Mononuclear cell (primary cell): ENCODE data around the gene MRGPRD. TPM values are rescaled to one million over a fixed set of nuclear protein-coding genes. Genes with fewer than 3 reads are reported as not detected.
"Not testable (repeated sequence)": the region's sequence is repeated elsewhere in the genome, so short reads cannot be mapped to it uniquely, and the experiment has no call there.

Experiments
- H3K27me3 ChIP-seq: 2 replicates; pipeline ENCODE4 v1.6.0; 2011; ENCODE audit warnings: low read length, control low read depth; ENCODE audit not compliant: insufficient read depth
- H3K4me1 ChIP-seq: 2 replicates; pipeline ENCODE4 v1.5.1; 2011; ENCODE audit warnings: mild to moderate bottlenecking, low read length, control low read depth; ENCODE audit not compliant: insufficient read depth
- H3K4me3 ChIP-seq: 2 replicates; pipeline ENCODE4 v1.5.1; 2011; ENCODE audit warnings: mild to moderate bottlenecking, low read length, moderate library complexity
- H3K9me3 ChIP-seq: 2 replicates; pipeline ENCODE4 v1.5.1; 2011; ENCODE audit warnings: low read depth, mild to moderate bottlenecking, control low read depth, low read length
- total RNA-seq: library from RNA; depleted of rRNA; stranded (reverse); fragments of >200 nt; gene quantifications from one replicate; pipeline ENCODE4 v1.2.3, GENCODE V29; 2012

MRGPRD gene
- total RNA-seq, 1 donor: not detected

GRCh38 chr11:69000831-69001242, 20.1 kb upstream of the MRGPRD start:
- Histone ChIP-seq H3K4me1 (no peaks in the 10 kb centered on the region), H3K27me3 (no peaks in the 10 kb centered on the region), H3K4me3 (no peak overlapping the region), H3K9me3 (no peaks in the 10 kb centered on the region)

- Histone ChIP-seq H3K4me1 (no peaks in the 10 kb centered on the region), H3K9me3 (no peaks in the 10 kb centered on the region), H3K27me3 (no peaks in the 10 kb centered on the region), H3K4me3 (no peak overlapping the region)
Measured at GRCh38 chr11:69000391-69000790, 19.6 kb upstream of the MRGPRD start.

GRCh38 chr11:68999748-69000355, 19.1 kb upstream of the MRGPRD start:
- not testable (repeated sequence) for H3K27me3 ChIP-seq, H3K9me3 ChIP-seq, H3K4me3 ChIP-seq, H3K4me1 ChIP-seq

- Histone ChIP-seq H3K4me3 (no peak overlapping the region), H3K4me1 (no peaks in the 10 kb centered on the region), H3K9me3 (no peaks in the 10 kb centered on the region), H3K27me3 (no peaks in the 10 kb centered on the region)
Measured at GRCh38 chr11:68999093-68999747, 18.4 kb upstream of the MRGPRD start.

GRCh38 chr11:68998390-68998911, 17.7 kb upstream of the MRGPRD start:
- Histone ChIP-seq H3K4me3 (no peak overlapping the region), H3K4me1 (no peaks in the 10 kb centered on the region)

GRCh38 chr11:68997995-68998348, 17.2 kb upstream of the MRGPRD start:
- Histone ChIP-seq H3K4me3 (no peak overlapping the region), H3K27me3 (no peaks in the 10 kb centered on the region), H3K9me3 (no peaks in the 10 kb centered on the region), H3K4me1 (no peaks in the 10 kb centered on the region)

More at GRCh38 chr11:68998390-68998911, 17.7 kb upstream of the MRGPRD start:
- H3K27me3 ChIP-seq: no peaks in the 10 kb centered on the region
- H3K9me3 ChIP-seq: no peaks in the 10 kb centered on the region

- Histone ChIP-seq H3K4me1 (no peaks in the 10 kb centered on the region), H3K27me3 (no peaks in the 10 kb centered on the region), H3K9me3 (no peaks in the 10 kb centered on the region), H3K4me3 (no peak overlapping the region)
Measured at GRCh38 chr11:68997124-68997994, 16.6 kb upstream of the MRGPRD start.

GRCh38 chr11:68996376-68997123, 15.8 kb upstream of the MRGPRD start:
- H3K9me3 ChIP-seq: no peaks in the 10 kb centered on the region
- H3K4me1 ChIP-seq: no peaks in the 10 kb centered on the region

GRCh38 chr11:68994894-68995285, 14.1 kb upstream of the MRGPRD start:
- no peak overlapping the region for H3K4me3 ChIP-seq
- H3K4me1 ChIP-seq: no peaks in the 10 kb centered on the region
- peaks cover 3% of the 10 kb centered on the region for H3K27me3 ChIP-seq
- H3K9me3 ChIP-seq: no peaks in the 10 kb centered on the region

More at GRCh38 chr11:68996376-68997123, 15.8 kb upstream of the MRGPRD start:
- no peak overlapping the region for H3K4me3 ChIP-seq
- H3K27me3 ChIP-seq: no peaks in the 10 kb centered on the region

- Histone ChIP-seq H3K27me3 (peaks cover 3% of the 10 kb centered on the region), H3K9me3 (no peaks in the 10 kb centered on the region), H3K4me1 (no peaks in the 10 kb centered on the region), H3K4me3 (no peak overlapping the region)
Measured at GRCh38 chr11:68994161-68994893, 13.5 kb upstream of the MRGPRD start.

- Histone ChIP-seq H3K4me1 (no peaks in the 10 kb centered on the region), H3K27me3 (peaks cover 7% of the 10 kb centered on the region), H3K4me3 (no peak overlapping the region), H3K9me3 (no peaks in the 10 kb centered on the region)
Measured at GRCh38 chr11:68993546-68993945, 12.8 kb upstream of the MRGPRD start.

- H3K9me3 ChIP-seq: no peaks in the 10 kb centered on the region
- H3K27me3 ChIP-seq: peaks cover 7% of the 10 kb centered on the region
- no peak overlapping the region for H3K4me3 ChIP-seq
- no peaks in the 10 kb centered on the region for H3K4me1 ChIP-seq
Measured at GRCh38 chr11:68992743-68993255, 12.0 kb upstream of the MRGPRD start.

- H3K27me3 ChIP-seq: peaks cover 15% of the 10 kb centered on the region
- H3K4me3 ChIP-seq: no peak overlapping the region
- no peaks in the 10 kb centered on the region for H3K4me1 ChIP-seq
- no peaks in the 10 kb centered on the region for H3K9me3 ChIP-seq
Measured at GRCh38 chr11:68990995-68991780, 10.4 kb upstream of the MRGPRD start.
